GM21447 (cell line): ENCODE measurements around the gene CYP8B1.

Source experiments
- ATAC-seq: cut with Tn5 transposase; IDR thresholded peaks from one replicate; pipeline ENCODE4 v1.9.1; 2021; ENCODE audit not compliant: unreplicated experiment

Gene CYP8B1

GRCh38 chr3:42875325-42876151 is at the start of gene CYP8B1:
Gene CYP8B1 (minus strand): TSS chr3:42875879. CDS start chr3:42875816, 63 bp downstream.
- no peak for ATAC-seq

GRCh38 chr3:42923606-42924005 is 47.9 kb upstream of the CYP8B1 start:
- no peak for ATAC-seq

- no peak for ATAC-seq
Measured at GRCh38 chr3:42914771-42915515, 39.3 kb upstream of the CYP8B1 start.

GRCh38 chr3:42911551-42911950 is 35.9 kb upstream of the CYP8B1 start:
- ATAC-seq: no peak

- ATAC-seq: no peak
Measured at GRCh38 chr3:42908675-42909074, 33.0 kb upstream of the CYP8B1 start.

- no peak for ATAC-seq
Measured at GRCh38 chr3:42906848-42907183, 31.1 kb upstream of the CYP8B1 start.

GRCh38 chr3:42906070-42906847 is 30.6 kb upstream of the CYP8B1 start, which contains the start of gene ZNF662:
Gene ZNF662 (plus strand): TSS chr3:42906142. CDS start chr3:42908115, 1,973 bp downstream.
- no peak for ATAC-seq

- ATAC-seq: no peak
Measured at GRCh38 chr3:42905740-42906069, 30.0 kb upstream of the CYP8B1 start.

- ATAC-seq: no peak
Measured at GRCh38 chr3:42904076-42904475, 28.4 kb upstream of the CYP8B1 start.

GRCh38 chr3:42902257-42902656 is 26.6 kb upstream of the CYP8B1 start:
- no peak for ATAC-seq

GRCh38 chr3:42901073-42901415 is 25.4 kb upstream of the CYP8B1 start:
- no peak for ATAC-seq

GRCh38 chr3:42900226-42901072 is 24.8 kb upstream of the CYP8B1 start:
- ATAC-seq: no peak

GRCh38 chr3:42898896-42899675 is 23.4 kb upstream of the CYP8B1 start:
- no peak for ATAC-seq

GRCh38 chr3:42895580-42895868 is 19.8 kb upstream of the CYP8B1 start:
- no peak for ATAC-seq

- ATAC-seq: no peak
Measured at GRCh38 chr3:42894698-42895579, 19.3 kb upstream of the CYP8B1 start.

- no peak for ATAC-seq
Measured at GRCh38 chr3:42892807-42893206, 17.1 kb upstream of the CYP8B1 start.

- ATAC-seq: no peak
Measured at GRCh38 chr3:42892169-42892568, 16.5 kb upstream of the CYP8B1 start.

GRCh38 chr3:42891042-42891441 is 15.4 kb upstream of the CYP8B1 start:
- ATAC-seq: no peak

- no peak for ATAC-seq
Measured at GRCh38 chr3:42887084-42887483, 11.4 kb upstream of the CYP8B1 start.
